HepG2 (cell line): ENCODE results near the gene CPEB3. TPM values are rescaled to one million over a fixed set of nuclear protein-coding genes. Genes with fewer than 3 reads are reported as not detected.

ENCODE experiments used
- CBX2 ChIP-seq, 2 experiments: fragments of 200-600 bp in 1 of 2; sonication (generic); formaldehyde crosslinking in 1 of 2; IDR thresholded peaks; 2 replicates each; pipeline versions ENCODE4 v1.7.0 to v1.8.1; 2018 to 2022; ENCODE audit warnings: low read depth in 2 of 2, low read length in 1 of 2, mild to moderate bottlenecking in 1 of 2, missing genetic modification reagents in 1 of 2
- DMAP1 ChIP-seq: IDR thresholded peaks from 2 replicates; pipeline ENCODE4 v1.6.1; 2016
- FOXK1 ChIP-seq: sonication (generic); formaldehyde crosslinking; IDR thresholded peaks from 2 replicates; pipeline ENCODE4 v1.4.0; 2020; ENCODE audit warnings: low read depth, missing genetic modification reagents, borderline replicate concordance
- SATB2 ChIP-seq: sonication (generic); formaldehyde crosslinking; IDR thresholded peaks from 2 replicates; pipeline ENCODE4 v1.5.0; 2020; ENCODE audit warnings: missing genetic modification reagents
- polyA plus RNA-seq, 8 experiments: library from polyadenylated mRNA; depleted of rRNA in 3 of 8; stranded (reverse) in 7 of 8; unstranded in 1 of 8; fragments of >200 nt; fragmentation: Illumina TruSeq in 4 of 8; extraction: Trizol in 4 of 8; gene quantifications; 2 replicates each; pipeline versions ENCODE4 v1.2.1 to v1.2.3, GENCODE V29; 2011 to 2016; ENCODE audit warnings: low read depth in 4 of 8, missing spikeins in 1 of 8, mixed read lengths in 1 of 8; ENCODE audit not compliant: insufficient read depth in 1 of 8
- total RNA-seq, 5 experiments: library from RNA; depleted of rRNA; stranded (reverse); fragments of >200 nt; fragmentation: Illumina TruSeq; extraction: Trizol; gene quantifications; 2 replicates each; pipeline ENCODE4 v1.2.3, GENCODE V29; 2016; ENCODE audit warnings: low read depth in 1 of 5
- TF ChIP-seq, protein P1 (sequence below): sonication (generic); formaldehyde crosslinking; IDR thresholded peaks from 2 replicates; pipeline ENCODE4 v1.5.0; 2020; ENCODE audit warnings: mild to moderate bottlenecking, missing genetic modification reagents, borderline replicate concordance
- TF ChIP-seq, protein P2 (sequence below): sonication (generic); formaldehyde crosslinking; IDR thresholded peaks from 2 replicates; pipeline ENCODE4 v1.4.0; 2020; ENCODE audit warnings: missing genetic modification reagents
- TF ChIP-seq, protein P3 (sequence below): sonication (generic); formaldehyde crosslinking; IDR thresholded peaks from 2 replicates; pipeline ENCODE4 v1.5.0; 2020; ENCODE audit warnings: mild to moderate bottlenecking, missing genetic modification reagents
- TF ChIP-seq, protein P4 (sequence below): sonication (generic); formaldehyde crosslinking; IDR thresholded peaks from 2 replicates; pipeline ENCODE4 v1.4.0; 2020; ENCODE audit warnings: mild to moderate bottlenecking, missing genetic modification reagents, borderline replicate concordance
- TF ChIP-seq, protein P5 (sequence below): IDR thresholded peaks from 2 replicates; pipeline ENCODE4 v1.6.1; 2018; ENCODE audit warnings: missing genetic modification reagents

Gene CPEB3
- total and polyA plus RNA-seq, 2 of the 13 experiments (the other 11 are each of a cell fraction or from before 2014, with no cell fraction given) = 0.66 to 0.70 TPM

DNA sequence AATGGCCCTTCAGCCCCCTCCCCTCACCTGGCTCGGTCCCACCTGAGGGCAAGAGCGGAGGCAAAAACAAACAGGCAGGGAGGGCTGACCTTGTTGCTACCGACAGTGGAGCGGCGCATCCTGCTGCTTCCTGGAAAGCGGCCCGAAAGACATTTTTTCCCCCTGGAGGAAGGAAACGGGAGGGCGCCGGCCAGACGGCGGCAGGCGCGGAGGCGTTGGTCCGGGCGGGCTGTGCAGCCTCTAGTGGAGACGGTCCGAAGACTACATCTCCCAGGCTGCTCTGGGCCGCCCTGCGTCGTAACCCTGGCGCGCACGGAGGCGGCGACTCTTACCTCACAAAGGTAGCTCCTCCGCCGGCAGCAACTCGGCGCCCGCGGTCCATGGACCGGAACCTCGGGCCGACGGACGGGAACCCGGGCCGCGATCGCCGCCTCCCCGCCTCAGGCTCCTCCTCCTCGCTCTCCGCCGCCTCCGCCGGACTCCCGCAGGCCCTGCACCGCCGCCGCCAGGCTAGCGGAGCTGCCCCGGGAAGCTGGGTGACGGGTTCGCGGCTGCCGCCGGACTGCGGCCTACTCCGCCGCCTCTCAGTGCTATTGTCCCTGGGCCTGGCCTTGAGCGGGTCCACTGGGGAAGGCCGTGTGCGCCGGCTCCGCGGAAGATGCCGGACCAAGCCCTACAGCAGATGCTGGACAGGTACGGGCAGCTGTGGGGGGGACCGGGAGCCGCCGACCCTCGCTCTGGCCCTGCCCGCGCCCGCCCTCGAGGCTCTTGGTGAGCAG lies at the start of gene CPEB3, which contains the start of gene MARCHF5 (continued):
- TF ChIP-seq, protein P1, sequence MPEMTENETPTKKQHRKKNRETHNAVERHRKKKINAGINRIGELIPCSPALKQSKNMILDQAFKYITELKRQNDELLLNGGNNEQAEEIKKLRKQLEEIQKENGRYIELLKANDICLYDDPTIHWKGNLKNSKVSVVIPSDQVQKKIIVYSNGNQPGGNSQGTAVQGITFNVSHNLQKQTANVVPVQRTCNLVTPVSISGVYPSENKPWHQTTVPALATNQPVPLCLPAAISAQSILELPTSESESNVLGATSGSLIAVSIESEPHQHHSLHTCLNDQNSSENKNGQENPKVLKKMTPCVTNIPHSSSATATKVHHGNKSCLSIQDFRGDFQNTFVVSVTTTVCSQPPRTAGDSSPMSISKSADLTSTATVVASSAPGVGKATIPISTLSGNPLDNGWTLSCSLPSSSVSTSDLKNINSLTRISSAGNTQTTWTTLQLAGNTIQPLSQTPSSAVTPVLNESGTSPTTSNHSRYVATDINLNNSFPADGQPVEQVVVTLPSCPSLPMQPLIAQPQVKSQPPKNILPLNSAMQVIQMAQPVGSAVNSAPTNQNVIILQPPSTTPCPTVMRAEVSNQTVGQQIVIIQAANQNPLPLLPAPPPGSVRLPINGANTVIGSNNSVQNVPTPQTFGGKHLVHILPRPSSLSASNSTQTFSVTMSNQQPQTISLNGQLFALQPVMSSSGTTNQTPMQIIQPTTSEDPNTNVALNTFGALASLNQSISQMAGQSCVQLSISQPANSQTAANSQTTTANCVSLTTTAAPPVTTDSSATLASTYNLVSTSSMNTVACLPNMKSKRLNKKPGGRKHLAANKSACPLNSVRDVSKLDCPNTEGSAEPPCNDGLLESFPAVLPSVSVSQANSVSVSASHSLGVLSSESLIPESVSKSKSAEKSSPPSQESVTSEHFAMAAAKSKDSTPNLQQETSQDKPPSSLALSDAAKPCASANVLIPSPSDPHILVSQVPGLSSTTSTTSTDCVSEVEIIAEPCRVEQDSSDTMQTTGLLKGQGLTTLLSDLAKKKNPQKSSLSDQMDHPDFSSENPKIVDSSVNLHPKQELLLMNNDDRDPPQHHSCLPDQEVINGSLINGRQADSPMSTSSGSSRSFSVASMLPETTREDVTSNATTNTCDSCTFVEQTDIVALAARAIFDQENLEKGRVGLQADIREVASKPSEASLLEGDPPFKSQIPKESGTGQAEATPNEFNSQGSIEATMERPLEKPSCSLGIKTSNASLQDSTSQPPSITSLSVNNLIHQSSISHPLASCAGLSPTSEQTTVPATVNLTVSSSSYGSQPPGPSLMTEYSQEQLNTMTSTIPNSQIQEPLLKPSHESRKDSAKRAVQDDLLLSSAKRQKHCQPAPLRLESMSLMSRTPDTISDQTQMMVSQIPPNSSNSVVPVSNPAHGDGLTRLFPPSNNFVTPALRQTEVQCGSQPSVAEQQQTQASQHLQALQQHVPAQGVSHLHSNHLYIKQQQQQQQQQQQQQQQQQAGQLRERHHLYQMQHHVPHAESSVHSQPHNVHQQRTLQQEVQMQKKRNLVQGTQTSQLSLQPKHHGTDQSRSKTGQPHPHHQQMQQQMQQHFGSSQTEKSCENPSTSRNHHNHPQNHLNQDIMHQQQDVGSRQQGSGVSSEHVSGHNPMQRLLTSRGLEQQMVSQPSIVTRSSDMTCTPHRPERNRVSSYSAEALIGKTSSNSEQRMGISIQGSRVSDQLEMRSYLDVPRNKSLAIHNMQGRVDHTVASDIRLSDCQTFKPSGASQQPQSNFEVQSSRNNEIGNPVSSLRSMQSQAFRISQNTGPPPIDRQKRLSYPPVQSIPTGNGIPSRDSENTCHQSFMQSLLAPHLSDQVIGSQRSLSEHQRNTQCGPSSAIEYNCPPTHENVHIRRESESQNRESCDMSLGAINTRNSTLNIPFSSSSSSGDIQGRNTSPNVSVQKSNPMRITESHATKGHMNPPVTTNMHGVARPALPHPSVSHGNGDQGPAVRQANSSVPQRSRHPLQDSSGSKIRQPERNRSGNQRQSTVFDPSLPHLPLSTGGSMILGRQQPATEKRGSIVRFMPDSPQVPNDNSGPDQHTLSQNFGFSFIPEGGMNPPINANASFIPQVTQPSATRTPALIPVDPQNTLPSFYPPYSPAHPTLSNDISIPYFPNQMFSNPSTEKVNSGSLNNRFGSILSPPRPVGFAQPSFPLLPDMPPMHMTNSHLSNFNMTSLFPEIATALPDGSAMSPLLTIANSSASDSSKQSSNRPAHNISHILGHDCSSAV = no peak
- TF ChIP-seq, protein P2, sequence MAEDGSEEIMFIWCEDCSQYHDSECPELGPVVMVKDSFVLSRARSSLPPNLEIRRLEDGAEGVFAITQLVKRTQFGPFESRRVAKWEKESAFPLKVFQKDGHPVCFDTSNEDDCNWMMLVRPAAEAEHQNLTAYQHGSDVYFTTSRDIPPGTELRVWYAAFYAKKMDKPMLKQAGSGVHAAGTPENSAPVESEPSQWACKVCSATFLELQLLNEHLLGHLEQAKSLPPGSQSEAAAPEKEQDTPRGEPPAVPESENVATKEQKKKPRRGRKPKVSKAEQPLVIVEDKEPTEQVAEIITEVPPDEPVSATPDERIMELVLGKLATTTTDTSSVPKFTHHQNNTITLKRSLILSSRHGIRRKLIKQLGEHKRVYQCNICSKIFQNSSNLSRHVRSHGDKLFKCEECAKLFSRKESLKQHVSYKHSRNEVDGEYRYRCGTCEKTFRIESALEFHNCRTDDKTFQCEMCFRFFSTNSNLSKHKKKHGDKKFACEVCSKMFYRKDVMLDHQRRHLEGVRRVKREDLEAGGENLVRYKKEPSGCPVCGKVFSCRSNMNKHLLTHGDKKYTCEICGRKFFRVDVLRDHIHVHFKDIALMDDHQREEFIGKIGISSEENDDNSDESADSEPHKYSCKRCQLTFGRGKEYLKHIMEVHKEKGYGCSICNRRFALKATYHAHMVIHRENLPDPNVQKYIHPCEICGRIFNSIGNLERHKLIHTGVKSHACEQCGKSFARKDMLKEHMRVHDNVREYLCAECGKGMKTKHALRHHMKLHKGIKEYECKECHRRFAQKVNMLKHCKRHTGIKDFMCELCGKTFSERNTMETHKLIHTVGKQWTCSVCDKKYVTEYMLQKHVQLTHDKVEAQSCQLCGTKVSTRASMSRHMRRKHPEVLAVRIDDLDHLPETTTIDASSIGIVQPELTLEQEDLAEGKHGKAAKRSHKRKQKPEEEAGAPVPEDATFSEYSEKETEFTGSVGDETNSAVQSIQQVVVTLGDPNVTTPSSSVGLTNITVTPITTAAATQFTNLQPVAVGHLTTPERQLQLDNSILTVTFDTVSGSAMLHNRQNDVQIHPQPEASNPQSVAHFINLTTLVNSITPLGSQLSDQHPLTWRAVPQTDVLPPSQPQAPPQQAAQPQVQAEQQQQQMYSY (CRISPR knock-in tag) = peak; percentile 98
- TF ChIP-seq CBX2 (IDR thresholded peaks at IDR 0.05; ENCODE audit: low read depth, low read length) (no peak), CBX2 (CRISPR knock-in tag; IDR thresholded peaks at IDR 0.05; ENCODE audit: low read depth) (no peak), SATB2 (no peak), DMAP1 (CRISPR knock-in tag) (peak; percentile 75), FOXK1 (CRISPR knock-in tag) (peak; percentile 81)
- TF ChIP-seq, protein P3, sequence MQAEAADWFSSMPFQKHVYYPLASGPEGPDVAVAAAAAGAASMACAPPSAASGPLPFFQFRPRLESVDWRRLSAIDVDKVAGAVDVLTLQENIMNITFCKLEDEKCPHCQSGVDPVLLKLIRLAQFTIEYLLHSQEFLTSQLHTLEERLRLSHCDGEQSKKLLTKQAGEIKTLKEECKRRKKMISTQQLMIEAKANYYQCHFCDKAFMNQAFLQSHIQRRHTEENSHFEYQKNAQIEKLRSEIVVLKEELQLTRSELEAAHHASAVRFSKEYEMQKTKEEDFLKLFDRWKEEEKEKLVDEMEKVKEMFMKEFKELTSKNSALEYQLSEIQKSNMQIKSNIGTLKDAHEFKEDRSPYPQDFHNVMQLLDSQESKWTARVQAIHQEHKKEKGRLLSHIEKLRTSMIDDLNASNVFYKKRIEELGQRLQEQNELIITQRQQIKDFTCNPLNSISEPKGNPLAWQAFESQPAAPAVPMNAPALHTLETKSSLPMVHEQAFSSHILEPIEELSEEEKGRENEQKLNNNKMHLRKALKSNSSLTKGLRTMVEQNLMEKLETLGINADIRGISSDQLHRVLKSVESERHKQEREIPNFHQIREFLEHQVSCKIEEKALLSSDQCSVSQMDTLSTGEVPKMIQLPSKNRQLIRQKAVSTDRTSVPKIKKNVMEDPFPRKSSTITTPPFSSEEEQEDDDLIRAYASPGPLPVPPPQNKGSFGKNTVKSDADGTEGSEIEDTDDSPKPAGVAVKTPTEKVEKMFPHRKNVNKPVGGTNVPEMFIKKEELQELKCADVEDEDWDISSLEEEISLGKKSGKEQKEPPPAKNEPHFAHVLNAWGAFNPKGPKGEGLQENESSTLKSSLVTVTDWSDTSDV (CRISPR knock-in tag) = no peak
- TF ChIP-seq, protein P4, sequence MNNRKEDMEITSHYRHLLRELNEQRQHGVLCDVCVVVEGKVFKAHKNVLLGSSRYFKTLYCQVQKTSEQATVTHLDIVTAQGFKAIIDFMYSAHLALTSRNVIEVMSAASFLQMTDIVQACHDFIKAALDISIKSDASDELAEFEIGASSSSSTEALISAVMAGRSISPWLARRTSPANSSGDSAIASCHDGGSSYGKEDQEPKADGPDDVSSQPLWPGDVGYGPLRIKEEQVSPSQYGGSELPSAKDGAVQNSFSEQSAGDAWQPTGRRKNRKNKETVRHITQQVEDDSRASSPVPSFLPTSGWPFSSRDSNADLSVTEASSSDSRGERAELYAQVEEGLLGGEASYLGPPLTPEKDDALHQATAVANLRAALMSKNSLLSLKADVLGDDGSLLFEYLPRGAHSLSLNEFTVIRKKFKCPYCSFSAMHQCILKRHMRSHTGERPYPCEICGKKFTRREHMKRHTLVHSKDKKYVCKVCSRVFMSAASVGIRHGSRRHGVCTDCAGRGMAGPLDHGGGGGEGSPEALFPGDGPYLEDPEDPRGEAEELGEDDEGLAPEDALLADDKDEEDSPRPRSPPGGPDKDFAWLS = no peak
- TF ChIP-seq, protein P5, sequence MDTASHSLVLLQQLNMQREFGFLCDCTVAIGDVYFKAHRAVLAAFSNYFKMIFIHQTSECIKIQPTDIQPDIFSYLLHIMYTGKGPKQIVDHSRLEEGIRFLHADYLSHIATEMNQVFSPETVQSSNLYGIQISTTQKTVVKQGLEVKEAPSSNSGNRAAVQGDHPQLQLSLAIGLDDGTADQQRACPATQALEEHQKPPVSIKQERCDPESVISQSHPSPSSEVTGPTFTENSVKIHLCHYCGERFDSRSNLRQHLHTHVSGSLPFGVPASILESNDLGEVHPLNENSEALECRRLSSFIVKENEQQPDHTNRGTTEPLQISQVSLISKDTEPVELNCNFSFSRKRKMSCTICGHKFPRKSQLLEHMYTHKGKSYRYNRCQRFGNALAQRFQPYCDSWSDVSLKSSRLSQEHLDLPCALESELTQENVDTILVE (CRISPR knock-in tag) = peak; percentile 93
